Measurements from ENCODE around the gene NRARP.

GRCh38 chr9:137349471-137350033 is 47.5 kb upstream of the NRARP start:
- TF ChIP-seq EP300 (IDR thresholded peaks at IDR 0.05; ENCODE audit: borderline replicate concordance in 1 of 2, low read depth in 2 of 2, low read length in 2 of 2), result no peak
- no peak for TF ChIP-seq CTCF (IDR thresholded peaks at IDR 0.05; ENCODE audit: control extremely low read depth in 1 of 3, insufficient read depth in 1 of 3, low read depth in 1 of 3, low read length in 3 of 3)
- TF ChIP-seq CHD2 (IDR thresholded peaks at IDR 0.05; ENCODE audit: low read length), result no peak
- TF ChIP-seq SP1 (IDR thresholded peaks at IDR 0.05; ENCODE audit: low read depth, low read length), result no peak
- TF ChIP-seq NANOG (IDR thresholded peaks at IDR 0.05; ENCODE audit: insufficient read depth, low read depth, low read length, poor library complexity, severe bottlenecking), result no peak
- no peak for TF ChIP-seq POLR2A (IDR thresholded peaks at IDR 0.05; ENCODE audit: control extremely low read depth in 1 of 2, low read depth in 2 of 2, low read length in 2 of 2)
- TF ChIP-seq CEBPB (IDR thresholded peaks at IDR 0.05; ENCODE audit: low read depth, low read length), result no peak
- TF ChIP-seq CHD1 (IDR thresholded peaks at IDR 0.05; ENCODE audit: low read depth, low read length), result no peak
- TF ChIP-seq POU5F1 (IDR thresholded peaks at IDR 0.05; ENCODE audit: low read depth, low read length), result no peak
- no peak for TF ChIP-seq ATF3 (IDR thresholded peaks at IDR 0.05; ENCODE audit: insufficient read depth, low read depth, low read length)
- no peak for TF ChIP-seq SAP30 (IDR thresholded peaks at IDR 0.05; ENCODE audit: insufficient read depth, insufficient replicate concordance, low read length)
- no peak for TF ChIP-seq SIN3A (conservative IDR thresholded peaks at IDR 0.05 in 1 of 2, IDR thresholded peaks at IDR 0.05 in 1 of 2; ENCODE audit: low read depth in 1 of 2, low read length in 2 of 2)
